Nephron (organoid): ENCODE measurements around the gene NKX1-2.

Source experiments
- H3K27ac Mint-ChIP-seq, 3 experiments: 2 replicates each; pipeline ENCODE4 v1.8.0; 2020; ENCODE audit warnings: mixed read lengths in 3 of 3, mild to moderate bottlenecking in 2 of 3, moderate library complexity in 1 of 3
- H3K27me3 Mint-ChIP-seq: 2 replicates; pipeline ENCODE4 v1.8.0; 2021; ENCODE audit warnings: low read depth, mild to moderate bottlenecking, moderate library complexity, mixed read lengths
- H3K36me3 Mint-ChIP-seq: 2 replicates; pipeline ENCODE4 v1.8.0; 2020; ENCODE audit warnings: low read depth, mixed read lengths
- H3K4me1 Mint-ChIP-seq: 2 replicates; pipeline ENCODE4 v1.8.0; 2020; ENCODE audit warnings: mixed read lengths
- H3K4me3 Mint-ChIP-seq, 3 experiments: 2 replicates each; pipeline ENCODE4 v1.8.0; 2020; ENCODE audit warnings: mild to moderate bottlenecking in 3 of 3, mixed read lengths in 3 of 3, moderate library complexity in 2 of 3
- H3K9me3 Mint-ChIP-seq: 2 replicates; pipeline ENCODE4 v1.8.0; 2020; ENCODE audit warnings: mixed read lengths
- TF ChIP-seq, protein P1 (sequence below), 3 experiments: fragments of 200-600 bp; sonication (generic); IDR thresholded peaks; one replicate each; pipeline ENCODE4 v1.5.0; 2021; ENCODE audit warnings: antibody characterized with exemption in 3 of 3; ENCODE audit not compliant: unreplicated experiment in 3 of 3

NKX1-2 gene

DNA sequence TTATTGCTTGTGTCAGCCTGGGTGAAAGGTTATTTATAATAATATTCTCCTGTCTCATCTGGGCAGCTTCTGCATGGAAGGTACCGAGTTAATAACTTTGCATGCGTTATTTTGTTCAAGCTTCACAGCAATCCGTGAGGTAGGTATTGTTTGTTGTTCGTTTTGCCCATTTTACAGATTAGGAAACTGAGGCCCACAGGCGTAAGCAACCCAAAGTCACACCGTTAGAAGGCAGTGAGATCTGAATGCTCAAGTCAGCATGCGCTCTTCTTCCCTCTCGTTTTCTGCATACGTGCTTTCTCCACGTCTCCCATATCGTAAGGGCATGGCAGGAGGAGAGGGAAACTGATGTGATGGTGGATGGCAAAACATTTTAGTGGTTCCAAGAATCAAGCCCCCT lies 45.9 kb upstream of the NKX1-2 start:
- no peak overlapping the region for H3K27ac Mint-ChIP-seq
- H3K4me3 Mint-ChIP-seq = no peak overlapping the region
- TF ChIP-seq, protein P1, sequence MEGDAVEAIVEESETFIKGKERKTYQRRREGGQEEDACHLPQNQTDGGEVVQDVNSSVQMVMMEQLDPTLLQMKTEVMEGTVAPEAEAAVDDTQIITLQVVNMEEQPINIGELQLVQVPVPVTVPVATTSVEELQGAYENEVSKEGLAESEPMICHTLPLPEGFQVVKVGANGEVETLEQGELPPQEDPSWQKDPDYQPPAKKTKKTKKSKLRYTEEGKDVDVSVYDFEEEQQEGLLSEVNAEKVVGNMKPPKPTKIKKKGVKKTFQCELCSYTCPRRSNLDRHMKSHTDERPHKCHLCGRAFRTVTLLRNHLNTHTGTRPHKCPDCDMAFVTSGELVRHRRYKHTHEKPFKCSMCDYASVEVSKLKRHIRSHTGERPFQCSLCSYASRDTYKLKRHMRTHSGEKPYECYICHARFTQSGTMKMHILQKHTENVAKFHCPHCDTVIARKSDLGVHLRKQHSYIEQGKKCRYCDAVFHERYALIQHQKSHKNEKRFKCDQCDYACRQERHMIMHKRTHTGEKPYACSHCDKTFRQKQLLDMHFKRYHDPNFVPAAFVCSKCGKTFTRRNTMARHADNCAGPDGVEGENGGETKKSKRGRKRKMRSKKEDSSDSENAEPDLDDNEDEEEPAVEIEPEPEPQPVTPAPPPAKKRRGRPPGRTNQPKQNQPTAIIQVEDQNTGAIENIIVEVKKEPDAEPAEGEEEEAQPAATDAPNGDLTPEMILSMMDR (IDR thresholded peaks at IDR 0.05; ENCODE audit: unreplicated experiment in 3 of 3) = no peak
- peaks cover under 1% of the 10 kb centered on the region for H3K9me3 Mint-ChIP-seq
- H3K4me1 Mint-ChIP-seq = peaks cover 11% of the 10 kb centered on the region
- H3K36me3 Mint-ChIP-seq = peaks cover 29% of the 10 kb centered on the region
- peaks cover 4% of the 10 kb centered on the region for H3K27me3 Mint-ChIP-seq

DNA sequence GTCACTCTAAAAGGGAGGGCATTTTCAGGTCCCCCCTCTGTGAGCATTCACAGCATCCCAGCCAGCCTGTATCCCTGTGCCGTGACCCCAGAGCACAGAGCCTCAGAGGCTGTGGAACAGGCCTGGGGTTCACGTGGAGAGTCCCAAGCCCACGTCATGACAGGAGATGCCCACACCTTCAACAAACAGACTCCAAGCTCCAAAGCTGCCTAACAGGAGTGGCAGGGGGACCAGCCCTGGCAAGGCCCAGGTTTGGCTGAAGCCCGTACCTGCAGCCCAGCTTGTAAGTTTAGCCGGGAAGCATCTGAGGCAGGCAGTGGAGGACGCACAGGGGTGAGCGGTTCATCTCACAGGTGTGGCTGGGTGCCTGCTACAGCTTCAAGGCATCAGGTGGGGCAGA lies 45.3 kb upstream of the NKX1-2 start:
- Mint-ChIP-seq H3K27me3 (peaks cover 4% of the 10 kb centered on the region), H3K36me3 (peaks cover 28% of the 10 kb centered on the region), H3K9me3 (no peaks in the 10 kb centered on the region), H3K4me3 (no peak overlapping the region), H3K27ac (no peak overlapping the region), H3K4me1 (peaks cover 11% of the 10 kb centered on the region)
- TF ChIP-seq, protein P1 (IDR thresholded peaks at IDR 0.05; ENCODE audit: unreplicated experiment in 3 of 3) = no peak

DNA sequence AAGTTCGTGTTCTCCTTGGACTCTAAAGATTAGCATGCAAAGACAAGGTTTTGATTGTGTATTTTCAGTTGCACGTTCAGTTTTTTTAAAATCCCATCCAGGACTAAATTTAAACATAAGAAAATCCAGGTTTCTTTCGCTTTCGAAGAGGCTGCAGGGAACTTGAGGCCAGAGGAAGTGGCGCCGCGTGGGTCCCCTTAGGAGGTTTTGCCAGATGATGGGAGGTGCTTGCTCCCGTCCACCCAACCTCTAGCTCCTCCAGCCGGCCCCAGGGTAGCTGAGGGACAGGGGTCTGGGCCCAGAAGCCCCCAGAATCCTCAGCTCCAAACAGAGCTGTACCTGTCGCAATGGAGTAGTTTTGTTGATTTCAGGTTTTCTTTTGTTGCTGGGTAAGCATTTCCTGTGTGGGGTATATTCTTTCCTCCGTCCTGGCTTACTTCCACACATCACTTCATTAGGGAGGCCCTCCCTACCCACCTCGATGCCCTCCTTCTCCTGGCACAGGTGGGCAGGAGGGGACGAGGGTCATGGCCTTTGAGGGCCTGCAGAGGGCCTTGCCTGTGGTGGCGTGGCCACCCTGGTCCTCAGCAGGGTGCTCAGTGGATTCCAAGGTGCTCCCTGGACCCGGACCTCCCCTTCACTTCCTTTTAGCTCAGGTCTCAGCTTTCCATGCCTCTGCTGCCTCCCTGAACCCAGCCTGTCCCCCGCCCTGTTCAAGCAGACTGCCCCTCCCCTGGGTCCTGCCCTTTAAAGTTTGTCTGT lies 44.4 kb upstream of the NKX1-2 start:
- TF ChIP-seq, protein P1 (IDR thresholded peaks at IDR 0.05; ENCODE audit: unreplicated experiment in 3 of 3) = no peak
- Mint-ChIP-seq H3K4me1 (peaks cover 11% of the 10 kb centered on the region), H3K27ac (no peak overlapping the region), H3K4me3 (no peak overlapping the region), H3K9me3 (no peaks in the 10 kb centered on the region), H3K36me3 (peaks cover 28% of the 10 kb centered on the region), H3K27me3 (peaks cover 4% of the 10 kb centered on the region)

DNA sequence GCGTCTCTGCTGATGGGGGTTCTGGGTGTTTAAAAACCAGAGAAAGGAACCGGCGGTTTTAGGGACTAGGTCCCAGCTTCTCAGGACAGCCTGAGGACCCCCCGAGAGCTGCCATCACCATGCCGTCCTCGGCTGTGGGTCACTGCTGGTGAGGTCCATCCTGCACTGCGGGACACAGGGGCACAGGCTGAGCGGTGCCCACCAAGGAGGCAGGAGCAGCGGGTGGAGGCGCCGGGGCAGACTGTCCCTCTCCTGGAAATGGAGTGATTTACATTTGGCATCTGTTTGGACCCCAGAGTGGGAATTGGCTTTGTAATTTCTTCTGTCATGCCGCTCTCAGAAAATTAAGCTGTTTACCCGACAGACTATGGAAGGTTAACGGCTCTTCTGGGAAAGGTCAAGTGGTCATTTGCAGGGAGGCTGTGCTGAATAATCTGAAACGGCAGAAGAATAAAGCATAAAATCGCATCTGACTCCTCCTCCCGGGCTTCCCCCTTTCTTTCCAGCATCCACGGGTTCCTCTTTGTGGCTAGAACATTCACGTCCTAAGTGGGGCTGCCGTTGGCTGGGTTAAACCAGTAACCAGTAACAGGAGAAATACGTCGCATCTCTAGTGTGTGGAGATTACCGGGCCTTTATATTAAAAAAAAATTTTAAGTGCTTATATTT lies 43.5 kb upstream of the NKX1-2 start:
- peaks cover 35% of the 10 kb centered on the region for H3K36me3 Mint-ChIP-seq
- H3K27ac Mint-ChIP-seq = no peak overlapping the region
- TF ChIP-seq, protein P1 (IDR thresholded peaks at IDR 0.05; ENCODE audit: unreplicated experiment in 3 of 3) = no peak
- H3K27me3 Mint-ChIP-seq = peaks cover 4% of the 10 kb centered on the region
- H3K9me3 Mint-ChIP-seq = no peaks in the 10 kb centered on the region
- no peak overlapping the region for H3K4me3 Mint-ChIP-seq
- H3K4me1 Mint-ChIP-seq = peaks cover 11% of the 10 kb centered on the region

DNA sequence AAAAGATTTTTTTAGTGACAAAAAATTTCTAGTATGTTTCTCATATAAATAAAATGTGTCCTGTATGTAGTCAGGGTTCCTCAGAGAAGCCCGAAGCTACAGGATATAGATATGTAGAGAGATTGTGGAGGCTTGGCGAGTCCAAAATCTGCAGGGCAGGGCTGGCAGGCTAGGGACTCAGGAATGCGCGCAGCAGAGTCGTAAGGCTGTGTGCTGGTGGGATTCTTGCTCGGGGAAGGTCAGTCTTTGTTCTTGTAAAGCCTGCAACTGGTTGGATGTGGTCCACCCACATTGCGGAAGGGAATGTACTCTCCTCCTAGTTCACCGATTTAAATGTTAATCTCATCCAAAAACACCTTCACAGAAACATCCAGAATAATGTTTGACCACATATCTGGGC lies 42.4 kb upstream of the NKX1-2 start:
- H3K4me3 Mint-ChIP-seq = no peak overlapping the region
- no peak overlapping the region for H3K27ac Mint-ChIP-seq
- peaks cover 5% of the 10 kb centered on the region for H3K4me1 Mint-ChIP-seq
- TF ChIP-seq, protein P1 (IDR thresholded peaks at IDR 0.05; ENCODE audit: unreplicated experiment in 3 of 3) = no peak
- H3K36me3 Mint-ChIP-seq = peaks cover 37% of the 10 kb centered on the region
- H3K27me3 Mint-ChIP-seq = peaks cover 4% of the 10 kb centered on the region
- no peaks in the 10 kb centered on the region for H3K9me3 Mint-ChIP-seq
